Tibial nerve (tissue), 4 donors: ENCODE measurements around the gene GRIN2C.

Experiments used
- CTCF ChIP-seq, 5 experiments: fragments of 200-600 bp in 3 of 5; fragments of 450-650 bp in 2 of 5; sonication (generic) in 3 of 5; IDR thresholded peaks; one replicate each; pipeline ENCODE4 v1.5.1; 2016 to 2019; ENCODE audit warnings: antibody characterized with exemption in 5 of 5, mild to moderate bottlenecking in 3 of 5, moderate library complexity in 2 of 5
- EP300 ChIP-seq, 2 donors: sonication (generic); formaldehyde crosslinking; IDR thresholded peaks; one replicate each; pipeline ENCODE4 v1.6.1; 2017; ENCODE audit warnings: antibody characterized with exemption in 2 of 2, mild to moderate bottlenecking in 1 of 2
- POLR2A ChIP-seq, 2 donors: fragments of 450-650 bp; IDR thresholded peaks; one replicate each; pipeline ENCODE4 v1.6.1; 2017; ENCODE audit warnings: antibody characterized with exemption in 2 of 2, mild to moderate bottlenecking in 2 of 2, moderate library complexity in 2 of 2

GRCh38 chr17:74871356-74872076 is 11.8 kb upstream of the GRIN2C start:
- TF ChIP-seq EP300 (IDR thresholded peaks at IDR 0.05), result no peak
- TF ChIP-seq CTCF (IDR thresholded peaks at IDR 0.05), result no peak
- TF ChIP-seq POLR2A (IDR thresholded peaks at IDR 0.05), result no peak
